Nephron (organoid): ENCODE data around the gene DGUOK.

ENCODE experiments used
- H3K27ac Mint-ChIP-seq, 3 experiments: 2 replicates each; pipeline ENCODE4 v1.8.0; 2020; ENCODE audit warnings: mixed read lengths in 3 of 3, mild to moderate bottlenecking in 2 of 3, moderate library complexity in 1 of 3
- H3K27me3 Mint-ChIP-seq: 2 replicates; pipeline ENCODE4 v1.8.0; 2021; ENCODE audit warnings: low read depth, mild to moderate bottlenecking, moderate library complexity, mixed read lengths
- H3K36me3 Mint-ChIP-seq: 2 replicates; pipeline ENCODE4 v1.8.0; 2020; ENCODE audit warnings: low read depth, mixed read lengths
- H3K4me1 Mint-ChIP-seq: 2 replicates; pipeline ENCODE4 v1.8.0; 2020; ENCODE audit warnings: mixed read lengths
- H3K4me3 Mint-ChIP-seq, 3 experiments: 2 replicates each; pipeline ENCODE4 v1.8.0; 2020; ENCODE audit warnings: mild to moderate bottlenecking in 3 of 3, mixed read lengths in 3 of 3, moderate library complexity in 2 of 3
- H3K9me3 Mint-ChIP-seq: 2 replicates; pipeline ENCODE4 v1.8.0; 2020; ENCODE audit warnings: mixed read lengths
- TF ChIP-seq, protein P1 (sequence below), 3 experiments: fragments of 200-600 bp; sonication (generic); IDR thresholded peaks; one replicate each; pipeline ENCODE4 v1.5.0; 2021; ENCODE audit warnings: antibody characterized with exemption in 3 of 3; ENCODE audit not compliant: unreplicated experiment in 3 of 3

Gene DGUOK

DNA sequence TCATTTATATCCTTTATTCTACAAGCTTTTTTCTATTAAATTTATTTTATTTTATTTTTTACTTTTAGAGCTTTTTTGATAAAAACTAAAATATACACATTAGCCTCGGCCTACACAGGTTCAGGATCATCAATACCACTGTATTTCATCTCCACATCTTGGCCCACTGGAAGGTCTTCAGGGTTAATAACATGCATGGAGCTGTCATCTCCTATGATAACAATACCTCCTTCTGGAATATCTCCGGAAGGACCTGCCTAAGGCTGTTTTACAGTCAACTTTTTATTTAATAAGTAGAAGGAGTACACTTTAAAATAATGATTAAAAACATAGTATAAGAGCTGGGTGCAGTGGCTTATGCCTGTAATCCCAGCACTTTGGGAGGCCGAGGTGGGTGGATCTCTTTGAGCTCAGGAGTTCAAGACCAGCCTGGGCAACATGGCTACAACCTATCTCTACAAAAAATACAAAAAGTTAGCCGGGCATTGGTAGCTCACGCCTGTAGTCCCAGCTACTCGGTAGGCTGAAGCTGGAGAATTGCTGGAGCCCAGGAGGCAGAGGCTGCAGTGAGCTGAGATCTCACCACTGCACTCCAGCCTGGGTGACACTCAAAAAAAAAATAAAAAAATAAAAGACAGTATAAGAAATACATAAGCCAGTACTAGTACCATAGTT lies 15.7 kb upstream of the DGUOK start:
- no peaks in the 10 kb centered on the region for H3K4me1 Mint-ChIP-seq
- no peaks in the 10 kb centered on the region for H3K36me3 Mint-ChIP-seq
- H3K9me3 Mint-ChIP-seq = no peaks in the 10 kb centered on the region
- H3K27ac Mint-ChIP-seq = no peak overlapping the region
- H3K4me3 Mint-ChIP-seq = no peak overlapping the region
- TF ChIP-seq, protein P1, sequence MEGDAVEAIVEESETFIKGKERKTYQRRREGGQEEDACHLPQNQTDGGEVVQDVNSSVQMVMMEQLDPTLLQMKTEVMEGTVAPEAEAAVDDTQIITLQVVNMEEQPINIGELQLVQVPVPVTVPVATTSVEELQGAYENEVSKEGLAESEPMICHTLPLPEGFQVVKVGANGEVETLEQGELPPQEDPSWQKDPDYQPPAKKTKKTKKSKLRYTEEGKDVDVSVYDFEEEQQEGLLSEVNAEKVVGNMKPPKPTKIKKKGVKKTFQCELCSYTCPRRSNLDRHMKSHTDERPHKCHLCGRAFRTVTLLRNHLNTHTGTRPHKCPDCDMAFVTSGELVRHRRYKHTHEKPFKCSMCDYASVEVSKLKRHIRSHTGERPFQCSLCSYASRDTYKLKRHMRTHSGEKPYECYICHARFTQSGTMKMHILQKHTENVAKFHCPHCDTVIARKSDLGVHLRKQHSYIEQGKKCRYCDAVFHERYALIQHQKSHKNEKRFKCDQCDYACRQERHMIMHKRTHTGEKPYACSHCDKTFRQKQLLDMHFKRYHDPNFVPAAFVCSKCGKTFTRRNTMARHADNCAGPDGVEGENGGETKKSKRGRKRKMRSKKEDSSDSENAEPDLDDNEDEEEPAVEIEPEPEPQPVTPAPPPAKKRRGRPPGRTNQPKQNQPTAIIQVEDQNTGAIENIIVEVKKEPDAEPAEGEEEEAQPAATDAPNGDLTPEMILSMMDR (IDR thresholded peaks at IDR 0.05; ENCODE audit: unreplicated experiment in 3 of 3) = no peak
- H3K27me3 Mint-ChIP-seq = no peaks in the 10 kb centered on the region

DNA sequence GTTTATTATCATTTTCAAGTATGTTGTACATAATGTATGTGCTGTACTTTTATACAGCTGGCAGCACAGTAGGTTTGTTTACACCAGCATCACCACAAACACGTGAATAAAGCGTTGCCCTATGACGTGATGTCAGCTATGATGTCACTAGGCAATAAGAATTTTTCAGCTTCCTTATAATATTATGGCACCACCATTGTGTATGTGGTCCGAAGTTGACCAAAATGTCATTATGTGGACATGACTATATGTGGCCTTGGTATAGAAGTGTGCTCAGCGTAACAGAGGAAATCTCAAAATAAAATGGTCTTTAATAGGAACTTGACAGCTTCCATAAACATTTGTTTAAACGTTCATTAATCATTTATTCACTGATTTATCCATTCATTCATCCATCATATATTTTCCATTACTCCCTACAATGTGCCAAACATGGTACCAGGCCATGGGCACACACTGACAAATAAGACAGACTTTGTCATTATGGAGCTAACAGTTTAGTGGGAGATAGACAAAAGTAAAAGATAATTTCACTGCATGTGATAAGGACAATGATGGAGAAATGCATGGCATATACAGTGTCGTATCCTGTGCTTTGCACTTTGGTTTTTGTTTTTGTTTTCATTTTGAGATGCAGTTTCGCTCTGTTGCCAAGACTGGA lies 15.0 kb upstream of the DGUOK start:
- H3K4me3 Mint-ChIP-seq = no peak overlapping the region
- no peak overlapping the region for H3K27ac Mint-ChIP-seq
- TF ChIP-seq, protein P1 (IDR thresholded peaks at IDR 0.05; ENCODE audit: unreplicated experiment in 3 of 3) = no peak
- H3K36me3 Mint-ChIP-seq = no peaks in the 10 kb centered on the region
- no peaks in the 10 kb centered on the region for H3K4me1 Mint-ChIP-seq
- H3K27me3 Mint-ChIP-seq = no peaks in the 10 kb centered on the region
- no peaks in the 10 kb centered on the region for H3K9me3 Mint-ChIP-seq

DNA sequence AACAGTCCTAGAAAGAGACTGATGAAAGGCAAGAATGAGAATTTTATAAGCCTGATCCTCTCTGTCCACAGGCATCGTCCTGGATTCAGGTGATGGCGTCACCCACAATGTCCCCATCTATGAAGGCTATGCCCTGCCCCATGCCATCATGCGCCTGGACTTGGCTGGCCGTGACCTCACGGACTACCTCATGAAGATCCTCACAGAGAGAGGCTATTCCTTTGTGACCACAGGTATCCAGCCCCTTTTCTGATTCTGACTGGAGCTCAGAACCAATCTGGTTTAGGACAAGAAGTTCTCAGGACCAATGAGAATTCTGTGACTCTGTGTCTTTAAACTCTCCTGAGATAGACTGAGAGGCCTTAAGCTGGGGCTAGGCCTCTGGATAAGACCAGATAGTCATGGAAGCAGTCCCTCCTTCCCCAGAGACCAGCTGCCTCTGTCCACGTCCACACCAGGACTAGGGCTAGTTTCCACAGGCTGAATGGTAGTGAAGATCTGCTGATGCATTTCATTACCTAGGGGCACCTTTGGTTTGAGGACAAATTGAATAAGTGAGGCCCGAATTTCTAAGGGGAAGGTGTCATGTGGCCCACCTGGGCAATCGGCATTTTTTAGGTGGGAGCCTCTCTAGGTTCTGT lies 13.1 kb upstream of the DGUOK start:
- Mint-ChIP-seq H3K27ac (no peak overlapping the region), H3K4me3 (no peak overlapping the region), H3K9me3 (no peaks in the 10 kb centered on the region), H3K27me3 (peaks cover 4% of the 10 kb centered on the region), H3K36me3 (no peaks in the 10 kb centered on the region), H3K4me1 (no peaks in the 10 kb centered on the region)
- TF ChIP-seq, protein P1 (IDR thresholded peaks at IDR 0.05; ENCODE audit: unreplicated experiment in 3 of 3) = no peak

DNA sequence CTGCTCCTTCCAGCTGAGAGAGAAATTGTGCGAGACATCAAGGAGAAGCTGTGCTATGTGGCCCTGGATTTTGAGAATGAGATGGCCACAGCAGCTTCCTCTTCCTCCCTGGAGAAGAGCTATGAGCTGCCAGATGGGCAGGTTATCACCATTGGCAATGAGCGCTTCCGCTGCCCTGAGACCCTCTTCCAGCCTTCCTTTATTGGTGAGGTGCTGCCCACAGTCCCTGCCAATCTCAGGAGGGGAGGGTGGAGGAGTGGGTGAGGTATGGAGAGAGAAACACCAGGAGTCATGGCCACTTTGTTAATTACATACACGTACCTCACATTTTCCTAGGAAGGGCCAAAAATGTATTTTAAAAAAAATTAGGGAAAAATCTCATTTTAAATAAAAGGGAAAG lies 12.0 kb upstream of the DGUOK start:
- Mint-ChIP-seq H3K4me3 (no peak overlapping the region), H3K36me3 (no peaks in the 10 kb centered on the region), H3K27ac (no peak overlapping the region), H3K27me3 (peaks cover 4% of the 10 kb centered on the region), H3K4me1 (no peaks in the 10 kb centered on the region), H3K9me3 (no peaks in the 10 kb centered on the region)
- TF ChIP-seq, protein P1 (IDR thresholded peaks at IDR 0.05; ENCODE audit: unreplicated experiment in 3 of 3) = no peak

DNA sequence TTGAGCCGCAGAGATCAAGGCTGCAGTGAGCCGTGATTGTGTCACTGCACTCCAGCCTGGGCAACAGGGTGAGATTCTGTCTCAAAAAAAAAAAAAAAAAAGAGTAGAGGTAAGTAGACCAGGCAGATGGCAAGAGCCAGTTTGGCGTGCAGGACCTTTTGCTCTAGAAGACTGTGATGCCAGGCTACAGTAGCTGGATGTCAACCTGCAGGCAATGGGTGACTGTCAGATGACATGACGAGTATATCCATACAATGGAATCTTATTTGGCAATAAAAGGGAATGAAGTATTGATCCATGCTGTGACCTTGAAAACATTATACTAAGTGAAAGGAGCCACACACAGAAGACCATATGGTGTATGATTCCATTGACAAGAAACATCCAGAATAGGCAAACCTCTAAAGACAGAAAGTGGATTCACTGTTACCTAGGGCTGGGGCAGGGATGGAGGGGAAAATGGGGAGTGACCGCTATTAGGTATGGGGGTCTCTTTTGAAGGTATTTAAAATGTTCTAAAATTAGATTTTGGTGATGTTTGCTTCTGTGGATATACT lies 11.2 kb upstream of the DGUOK start:
- Mint-ChIP-seq H3K27ac (no peak overlapping the region), H3K4me3 (no peak overlapping the region), H3K27me3 (peaks cover 4% of the 10 kb centered on the region), H3K4me1 (no peaks in the 10 kb centered on the region), H3K9me3 (no peaks in the 10 kb centered on the region), H3K36me3 (no peaks in the 10 kb centered on the region)
- TF ChIP-seq, protein P1 (IDR thresholded peaks at IDR 0.05; ENCODE audit: unreplicated experiment in 3 of 3) = no peak
